Measurements from ENCODE around the gene CCDC92.
A peak's percentile ranks its signal among the peaks of the same experiment; 100 is the strongest.
"Not testable (repeated sequence)": the region's sequence is repeated elsewhere in the genome, so short reads cannot be mapped to it uniquely, and the experiment has no call there.

CCDC92 gene

DNA sequence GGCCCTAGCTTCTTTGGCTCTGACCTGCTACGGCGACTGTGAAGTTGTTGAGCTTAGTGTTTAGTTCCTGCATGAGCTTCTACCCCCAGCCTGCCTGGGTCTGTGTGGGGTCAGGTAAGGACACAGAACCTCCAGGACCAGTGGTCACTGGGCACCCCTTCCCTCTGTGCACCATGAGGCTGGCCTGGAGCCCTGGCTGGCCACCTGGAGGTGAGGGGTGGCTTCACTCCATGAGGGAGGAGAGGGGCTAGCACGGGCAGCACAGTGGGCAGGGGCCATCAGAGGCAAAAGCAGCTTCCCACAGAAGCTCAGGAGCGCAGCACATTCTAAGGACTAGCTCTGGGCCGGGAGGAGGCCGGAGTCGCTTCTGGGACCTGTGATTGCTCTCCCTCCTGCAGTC, 36.7 kb downstream of the CCDC92 start:
- no peak for DNase-seq

DNA sequence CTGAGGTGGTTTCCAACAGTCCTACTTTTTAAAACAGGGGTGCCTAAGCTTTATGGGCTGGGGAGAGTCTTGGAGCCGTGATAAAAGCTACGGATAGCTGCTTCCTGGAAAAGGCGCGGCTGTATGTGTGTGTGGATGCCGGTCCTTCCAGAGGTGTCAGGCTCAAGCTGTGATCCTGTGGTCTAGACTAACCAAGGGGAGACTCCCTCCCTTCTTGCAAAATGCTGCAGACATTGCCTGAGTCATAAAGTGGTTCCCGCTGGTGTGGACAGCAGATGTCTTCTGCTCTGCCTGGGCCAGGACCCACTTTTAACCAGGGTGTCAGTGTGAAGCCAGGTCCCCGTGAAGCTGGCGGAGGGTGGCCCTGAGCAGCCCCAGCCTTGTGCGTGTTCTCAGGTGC, 37.8 kb downstream of the CCDC92 start:
- DNase-seq = no peak

DNA sequence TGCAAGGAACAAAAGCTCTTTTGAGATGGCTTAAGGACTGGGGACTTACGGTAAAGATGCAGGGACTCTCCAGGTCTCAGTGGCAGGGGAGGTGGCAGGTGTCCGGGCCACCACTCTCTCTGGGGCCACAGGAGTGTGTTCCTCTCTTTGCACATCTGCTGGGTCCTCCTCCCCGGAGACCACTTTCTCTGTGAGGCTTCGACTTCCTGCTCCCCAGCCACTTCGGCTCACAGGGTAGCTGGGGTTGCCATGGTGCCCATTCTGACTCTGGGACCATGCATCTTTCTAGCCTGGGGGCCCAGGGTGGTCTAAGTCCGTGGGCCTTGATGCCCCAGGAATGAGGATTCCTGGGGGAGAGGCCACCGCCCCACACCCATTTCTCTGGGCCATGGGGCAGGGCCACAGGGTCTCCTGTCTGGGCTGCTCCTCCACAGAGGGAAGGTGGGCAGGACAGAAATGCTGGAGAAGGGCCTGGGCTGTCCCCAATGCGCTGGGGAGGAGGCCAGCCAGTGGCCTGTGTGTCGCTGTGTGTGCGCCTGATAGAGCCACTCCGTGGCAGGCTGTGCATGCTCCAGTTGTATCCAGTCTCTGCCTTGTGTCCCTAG, 38.5 kb downstream of the CCDC92 start:
- no peak for DNase-seq

DNA sequence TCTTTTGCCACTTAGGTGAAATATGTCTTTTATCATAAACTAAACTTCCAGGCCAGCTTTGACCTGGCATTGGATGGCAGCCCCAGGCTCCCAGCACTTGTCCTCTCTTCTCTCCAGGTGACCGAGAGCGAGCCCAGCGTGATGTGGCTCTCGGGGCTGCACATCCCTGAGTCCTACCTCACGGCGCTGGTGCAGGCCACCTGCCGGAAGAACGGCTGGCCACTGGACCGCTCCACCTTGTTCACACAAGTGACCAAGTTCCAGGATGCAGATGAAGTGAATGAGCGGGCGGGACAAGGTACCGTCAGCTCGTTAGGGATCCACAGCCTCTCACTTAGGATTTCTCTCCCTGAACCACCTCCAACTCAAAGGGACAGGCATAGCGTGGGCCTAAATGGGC, 39.4 kb downstream of the CCDC92 start:
- DNase-seq = no peak

DNA sequence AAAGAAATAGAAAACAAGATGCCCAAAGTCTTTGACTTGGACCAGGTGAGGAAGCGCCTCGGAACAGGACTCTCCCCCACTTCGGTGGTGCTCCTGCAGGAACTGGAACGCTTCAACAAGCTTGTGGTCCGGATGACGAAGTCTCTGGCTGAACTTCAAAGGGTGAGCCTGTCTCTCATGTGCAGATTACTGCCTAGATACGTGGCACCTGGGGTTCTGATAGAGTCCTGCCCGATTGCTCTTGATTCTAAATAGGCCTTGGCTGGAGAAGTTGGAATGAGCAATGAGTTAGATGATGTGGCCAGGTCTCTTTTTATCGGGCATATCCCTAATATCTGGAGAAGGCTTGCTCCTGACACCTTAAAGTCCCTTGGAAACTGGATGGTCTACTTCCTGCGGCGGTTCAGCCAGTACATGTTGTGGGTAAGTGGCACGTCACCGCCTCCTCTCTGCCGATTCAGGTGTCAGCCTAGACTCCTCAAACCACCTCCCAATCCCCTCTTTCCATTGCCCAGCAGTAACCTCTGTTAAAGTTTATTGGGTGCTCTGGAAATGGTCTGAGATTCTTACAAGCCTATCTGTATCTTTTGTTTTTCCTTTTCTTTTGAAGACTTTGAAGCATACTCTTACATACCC, 40.8 kb downstream of the CCDC92 start:
- peak; percentile 52 for DNase-seq

DNA sequence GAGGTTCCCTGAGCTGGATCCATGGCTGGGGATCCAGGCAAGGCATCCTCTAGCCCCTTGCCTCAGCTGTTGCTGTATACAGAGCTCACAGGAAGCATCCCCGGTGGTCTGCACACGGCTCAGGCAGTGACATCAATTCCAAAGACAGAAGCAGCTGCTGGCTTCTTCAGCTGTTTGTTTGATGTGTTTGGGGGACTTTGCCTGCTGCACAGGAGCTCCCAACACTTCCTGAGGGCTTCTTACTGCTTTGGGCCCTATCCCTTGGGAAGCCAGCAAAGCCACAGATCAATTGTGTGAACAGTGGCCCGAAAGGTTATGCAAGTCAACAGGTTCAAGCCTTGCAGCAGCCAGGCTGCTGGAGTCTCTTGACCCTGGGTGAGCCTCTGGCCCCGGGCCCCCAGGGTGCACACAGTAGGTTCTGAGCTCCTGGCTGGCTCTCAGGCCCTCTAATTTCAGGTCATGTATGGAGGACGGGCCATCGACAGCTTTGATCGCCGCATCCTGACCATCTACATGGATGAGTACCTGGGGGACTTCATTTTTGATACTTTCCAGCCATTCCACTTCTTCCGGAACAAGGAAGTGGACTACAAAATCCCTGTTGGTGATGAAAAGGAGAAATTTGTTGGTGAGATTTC, 42.6 kb downstream of the CCDC92 start:
- no peak for DNase-seq

DNA sequence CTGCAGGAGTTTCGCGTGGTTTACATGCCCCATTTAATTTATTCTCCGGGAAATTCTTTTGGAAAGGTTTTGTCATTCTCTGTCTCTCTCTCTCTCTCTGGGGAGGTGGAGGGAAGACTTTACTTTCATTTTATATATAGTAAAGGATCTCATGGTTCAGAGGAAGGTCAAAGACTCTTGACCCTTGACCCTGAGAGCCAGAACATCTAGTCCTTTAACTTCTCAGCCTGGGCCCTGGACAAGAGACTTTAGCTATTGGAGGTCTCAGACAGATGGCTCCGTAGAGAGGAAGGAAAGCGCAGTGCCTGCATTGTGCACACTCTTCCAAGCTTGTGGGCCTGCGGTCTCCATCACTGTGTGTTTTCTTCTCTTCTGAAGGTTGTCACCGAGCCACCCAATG, 43.7 kb downstream of the CCDC92 start:
- peak; percentile 36 for DNase-seq

DNA sequence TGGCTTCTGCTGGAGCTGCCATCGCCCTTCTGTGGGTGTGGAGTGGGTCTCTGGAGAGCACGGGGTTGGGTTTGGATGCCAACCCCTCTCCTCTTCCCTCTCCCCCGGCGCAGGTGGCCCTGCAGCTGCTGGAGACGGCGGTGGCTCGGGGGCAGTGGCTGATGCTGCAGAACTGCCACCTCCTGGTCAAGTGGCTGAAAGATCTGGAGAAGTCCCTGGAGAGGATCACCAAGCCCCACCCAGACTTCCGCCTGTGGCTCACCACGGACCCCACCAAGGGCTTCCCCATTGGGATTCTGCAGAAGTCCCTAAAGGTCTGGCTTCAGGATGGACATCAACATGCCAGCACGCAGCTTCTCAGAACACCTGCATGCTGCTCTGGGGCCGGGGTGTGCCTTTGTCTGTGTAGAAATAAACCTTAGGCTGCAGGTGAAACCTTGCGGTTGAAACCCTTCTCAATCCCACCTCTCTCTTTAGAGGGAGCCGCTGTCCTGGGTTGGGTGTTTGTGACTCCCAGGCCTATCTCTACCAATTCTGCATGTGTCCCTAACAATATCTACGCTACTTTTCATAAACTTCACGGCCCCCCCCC, 44.3 kb downstream of the CCDC92 start:
- DNase-seq = peak; percentile 68

DNA sequence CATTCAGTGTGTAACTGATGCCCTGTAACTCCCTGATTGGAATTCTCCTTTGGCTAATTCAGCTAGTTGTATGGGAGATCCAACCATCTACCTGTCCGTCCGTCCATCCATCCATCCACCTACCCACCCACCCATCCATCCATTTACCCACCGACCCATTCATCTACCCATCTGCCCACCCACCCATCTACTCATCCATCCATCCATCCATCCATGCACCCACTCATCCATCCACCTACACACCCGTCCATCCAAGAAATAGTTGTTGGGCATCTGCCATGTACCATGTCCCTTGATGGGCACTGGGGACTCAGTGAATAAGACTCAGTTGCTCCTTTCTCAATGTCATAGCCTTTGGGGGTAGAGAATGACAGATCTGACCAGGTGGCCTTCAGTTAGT, 48.1 kb downstream of the CCDC92 start:
- DNase-seq = no peak

DNA sequence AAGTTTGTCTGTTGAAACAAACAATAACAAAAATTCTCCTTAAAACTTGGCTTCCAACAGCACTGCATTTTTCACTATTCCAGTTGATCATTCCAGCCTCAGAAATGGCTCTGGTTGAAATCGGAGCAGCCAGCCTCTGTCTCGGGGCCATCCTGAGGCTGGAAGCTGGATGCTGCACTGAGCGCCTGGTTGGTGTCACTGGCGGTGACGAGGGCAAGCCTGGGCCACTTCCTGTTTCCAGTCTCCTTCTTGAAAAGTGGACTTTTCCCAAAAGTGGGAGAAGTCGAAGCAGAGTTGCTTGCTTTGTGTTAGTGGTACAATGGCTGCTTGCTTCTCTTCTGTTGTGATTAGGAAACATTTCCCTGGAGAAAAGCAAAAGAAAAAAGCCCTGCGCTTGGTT, 48.7 kb downstream of the CCDC92 start:
- no peak for DNase-seq

DNA sequence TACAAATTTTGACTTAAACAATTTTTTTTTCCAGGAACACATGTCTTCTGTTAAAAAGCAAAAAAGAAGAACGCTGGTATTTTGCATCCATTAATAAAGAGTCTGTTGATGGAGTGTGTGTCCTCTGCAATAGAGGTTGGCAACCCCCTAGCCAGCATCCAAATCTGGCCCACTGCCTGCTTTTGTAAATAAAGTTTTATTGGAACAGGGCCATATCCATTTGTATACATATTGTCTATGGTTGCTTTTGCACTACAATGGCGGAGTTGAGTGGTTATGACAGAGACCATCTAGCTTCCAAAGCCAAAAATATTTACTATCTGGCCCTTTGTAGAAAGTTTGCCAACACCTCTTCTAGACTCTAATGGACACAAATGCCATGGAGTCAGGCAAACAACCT, 49.6 kb downstream of the CCDC92 start:
- DNase-seq = no peak

DNA sequence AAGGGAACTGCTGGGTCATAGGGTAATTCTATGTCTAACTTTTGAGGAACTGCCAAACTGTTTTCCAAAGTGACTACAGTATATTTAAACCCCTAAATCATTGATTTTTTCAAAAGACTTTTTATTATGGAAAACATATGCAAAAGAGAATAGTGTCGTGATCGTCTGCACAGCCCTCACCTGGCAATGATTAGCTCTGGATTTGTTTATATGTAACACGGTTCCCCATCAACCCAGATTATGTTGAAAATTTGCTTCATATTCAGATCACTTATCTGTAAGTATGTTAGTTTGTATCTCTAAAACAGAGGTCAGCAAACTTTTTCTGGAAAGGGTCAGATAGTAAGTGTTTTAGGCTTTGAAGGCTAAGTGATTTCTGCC, 52.7 kb downstream of the CCDC92 start:
- no peak for DNase-seq

DNA sequence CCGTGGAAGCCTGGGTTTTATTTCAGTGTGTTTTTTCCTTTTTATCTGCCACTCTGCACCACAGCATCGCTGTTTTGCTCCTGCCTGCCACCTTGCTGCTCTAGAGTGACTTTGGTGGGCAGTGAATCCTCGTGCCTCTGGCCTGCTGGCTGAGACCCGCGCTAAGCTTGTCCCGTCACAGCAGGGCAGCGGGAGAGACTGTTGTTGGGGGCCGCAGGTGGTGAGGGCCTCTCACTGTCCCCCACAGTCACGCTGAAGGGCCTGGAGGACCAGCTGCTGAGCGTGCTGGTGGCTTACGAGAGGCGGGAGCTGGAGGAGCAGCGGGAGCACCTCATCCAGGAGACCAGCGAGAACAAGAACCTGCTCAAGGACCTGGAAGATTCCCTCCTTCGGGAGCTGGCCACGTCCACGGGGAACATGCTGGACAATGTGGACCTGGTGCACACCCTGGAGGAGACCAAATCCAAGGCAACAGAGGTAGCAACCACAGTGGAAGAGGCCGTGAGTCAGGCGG, 55.2 kb downstream of the CCDC92 start:
- no peak for DNase-seq

DNA sequence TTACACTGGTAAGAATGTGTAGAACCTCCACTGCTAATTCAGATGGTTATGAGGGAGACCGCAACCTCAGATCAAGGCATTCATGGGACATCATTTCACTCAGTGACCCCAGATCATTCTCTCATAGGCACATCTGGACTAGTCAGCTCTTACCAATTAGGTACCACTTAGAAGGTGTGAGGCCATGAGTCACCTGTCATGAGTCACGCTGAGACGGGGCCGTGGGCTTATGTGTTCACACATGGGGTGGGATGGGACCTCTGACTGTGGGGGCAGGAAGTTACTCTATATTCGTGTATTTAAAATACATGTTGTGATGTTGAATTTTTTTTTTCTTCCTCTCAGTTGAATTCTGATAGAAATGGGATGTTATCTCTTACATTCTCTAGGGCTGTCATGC, 55.9 kb downstream of the CCDC92 start:
- peak; percentile 58 for DNase-seq

DNA sequence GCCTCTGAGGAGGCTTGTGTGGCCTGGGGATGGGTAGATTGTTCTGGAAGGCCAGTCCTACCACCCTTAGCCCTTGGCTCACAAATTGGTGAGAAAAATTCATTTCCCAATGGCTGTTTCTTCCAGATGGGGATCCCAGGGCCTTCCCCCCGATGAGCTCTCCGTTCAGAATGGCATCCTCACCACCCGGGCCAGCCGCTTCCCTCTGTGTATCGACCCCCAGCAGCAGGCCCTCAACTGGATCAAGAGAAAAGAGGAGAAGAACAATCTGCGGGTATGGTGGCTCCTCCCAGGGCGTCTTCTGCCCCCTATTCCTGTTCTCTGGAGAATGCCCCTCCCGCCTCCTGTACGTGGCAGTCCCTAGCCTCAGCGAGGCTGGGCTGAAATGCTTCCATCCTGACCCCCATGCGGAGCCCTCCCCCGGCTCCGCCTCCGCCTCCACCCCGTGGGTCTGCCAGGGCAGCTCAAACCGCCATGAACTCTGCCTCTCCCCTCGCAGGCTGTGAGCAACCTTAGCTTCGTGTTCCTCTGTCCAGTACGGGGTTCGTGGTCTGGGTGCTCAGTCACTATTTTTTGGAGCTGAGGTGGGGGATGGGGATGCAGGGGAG, 57.8 kb downstream of the CCDC92 start:
- DNase-seq = no peak

DNA sequence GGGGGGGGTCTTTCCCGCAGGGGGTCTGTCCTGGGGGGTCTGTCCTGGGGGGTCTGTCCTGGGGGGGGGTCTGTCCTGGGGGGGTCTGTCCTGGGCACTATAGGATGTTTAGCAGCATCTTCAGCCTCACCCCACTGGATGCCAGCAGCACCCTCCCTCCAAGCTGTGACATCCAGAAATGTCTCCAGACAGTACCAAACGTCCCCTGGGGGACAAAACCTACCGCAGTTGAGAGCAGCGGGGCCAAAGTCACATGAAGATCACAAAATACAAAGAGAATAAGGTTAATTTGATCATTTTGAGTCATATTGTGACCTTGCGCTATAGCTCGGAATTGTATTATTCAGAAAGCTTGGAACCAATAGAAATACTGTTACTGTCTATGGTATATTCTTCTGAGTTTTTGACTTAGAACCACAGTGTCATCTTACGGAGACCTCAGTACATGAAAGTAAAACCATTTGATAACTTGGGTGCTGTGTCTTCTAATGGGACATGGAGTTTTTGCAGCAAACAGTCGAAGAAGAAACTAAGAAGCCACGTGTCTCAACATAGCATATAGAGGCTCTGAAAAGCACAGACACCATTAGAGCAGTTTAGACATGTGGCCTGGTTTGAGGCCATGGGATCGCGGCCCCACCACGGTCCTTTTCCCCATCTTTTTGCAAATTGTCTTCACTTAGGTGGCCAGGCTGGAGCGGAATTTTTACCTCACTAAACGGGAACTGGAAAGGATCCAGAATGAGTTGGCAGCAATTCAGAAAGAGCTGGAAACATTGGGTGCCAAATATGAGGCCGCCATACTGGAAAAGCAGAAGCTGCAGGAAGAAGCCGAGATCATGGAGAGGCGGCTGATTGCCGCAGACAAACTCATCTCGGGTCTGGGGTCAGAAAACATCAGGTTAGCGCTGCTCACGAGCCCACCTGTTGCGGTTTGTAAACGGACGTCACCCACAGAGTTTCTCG, 59.9 kb downstream of the CCDC92 start:
- DNase-seq = peak; percentile 16

DNA sequence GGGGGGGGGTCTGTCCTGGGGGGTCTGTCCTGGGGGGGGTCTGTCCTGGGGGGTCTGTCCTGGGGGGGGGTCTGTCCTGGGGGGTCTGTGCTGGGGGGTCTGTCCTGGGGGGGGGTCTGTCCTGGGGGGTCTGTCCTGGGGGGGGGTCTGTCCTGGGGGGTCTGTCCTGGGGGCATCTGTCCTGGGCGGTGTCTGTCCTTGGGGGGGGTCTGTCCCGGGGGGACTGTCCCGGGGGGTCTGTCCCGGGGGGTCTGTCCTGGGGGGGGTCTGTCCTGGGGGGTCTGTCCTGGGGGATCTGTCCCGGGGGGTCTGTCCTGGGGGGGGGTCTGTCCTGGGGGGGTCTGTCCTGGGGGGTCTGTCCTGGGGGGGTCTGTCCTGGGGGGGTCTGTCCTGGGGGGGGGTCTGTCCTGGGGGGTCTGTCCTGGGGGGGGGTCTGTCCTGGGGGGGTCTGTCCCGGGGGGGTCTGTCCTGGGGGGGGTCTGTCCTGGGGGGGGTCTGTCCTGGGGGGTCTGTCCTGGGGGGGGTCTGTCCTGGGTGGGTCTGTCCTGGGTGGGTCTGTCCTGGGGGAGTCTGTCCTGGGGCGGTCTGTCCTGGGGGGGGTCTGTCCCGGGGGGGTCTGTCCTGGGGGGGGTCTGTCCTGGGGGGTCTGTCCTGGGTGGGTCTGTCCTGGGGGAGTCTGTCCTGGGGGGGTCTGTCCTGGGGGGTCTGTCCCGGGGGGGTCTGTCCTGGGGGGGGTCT, 60.8 kb downstream of the CCDC92 start:
- not testable (repeated sequence) for DNase-seq

DNA sequence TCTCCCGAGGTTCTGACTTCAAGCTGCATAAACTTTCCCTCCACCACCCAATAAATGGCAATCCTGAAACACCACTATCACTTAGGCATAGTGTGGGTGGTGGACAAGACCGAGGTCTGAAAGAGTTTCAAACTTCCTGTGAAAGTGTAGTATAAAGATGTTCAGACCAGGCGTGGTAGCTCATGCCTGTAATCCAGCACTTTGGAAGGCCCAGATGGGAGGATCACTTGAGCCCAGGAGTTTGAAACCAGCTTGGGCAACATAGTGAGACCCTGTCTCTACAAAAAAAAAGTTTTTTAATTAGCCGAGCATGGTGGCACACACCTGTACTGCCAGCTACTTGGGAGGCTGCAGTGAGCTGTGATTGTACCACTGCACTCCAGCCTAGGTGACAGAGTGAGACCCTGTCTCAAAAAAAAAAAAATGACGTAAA, 61.9 kb downstream of the CCDC92 start:
- DNase-seq = peak; percentile 52

DNA sequence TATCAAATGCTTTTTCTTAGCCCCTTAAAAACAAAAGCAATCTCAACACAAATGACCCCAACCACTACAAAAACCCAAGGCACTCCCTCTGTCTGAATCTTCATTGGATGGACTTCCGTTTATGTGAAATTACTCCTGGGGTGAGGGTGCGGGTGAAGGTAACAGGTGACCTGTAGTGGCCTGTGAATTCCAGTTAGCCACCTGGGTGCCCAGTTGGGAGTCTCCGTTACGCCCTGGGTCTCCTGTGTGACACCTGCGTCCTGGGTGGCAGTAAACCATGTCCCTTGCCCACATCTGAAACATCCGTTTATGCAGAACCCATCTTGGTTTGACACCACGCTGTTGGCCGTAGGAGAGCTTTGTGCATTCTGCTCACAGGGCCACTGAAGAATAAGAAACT, 62.6 kb downstream of the CCDC92 start:
- no peak for DNase-seq

DNA sequence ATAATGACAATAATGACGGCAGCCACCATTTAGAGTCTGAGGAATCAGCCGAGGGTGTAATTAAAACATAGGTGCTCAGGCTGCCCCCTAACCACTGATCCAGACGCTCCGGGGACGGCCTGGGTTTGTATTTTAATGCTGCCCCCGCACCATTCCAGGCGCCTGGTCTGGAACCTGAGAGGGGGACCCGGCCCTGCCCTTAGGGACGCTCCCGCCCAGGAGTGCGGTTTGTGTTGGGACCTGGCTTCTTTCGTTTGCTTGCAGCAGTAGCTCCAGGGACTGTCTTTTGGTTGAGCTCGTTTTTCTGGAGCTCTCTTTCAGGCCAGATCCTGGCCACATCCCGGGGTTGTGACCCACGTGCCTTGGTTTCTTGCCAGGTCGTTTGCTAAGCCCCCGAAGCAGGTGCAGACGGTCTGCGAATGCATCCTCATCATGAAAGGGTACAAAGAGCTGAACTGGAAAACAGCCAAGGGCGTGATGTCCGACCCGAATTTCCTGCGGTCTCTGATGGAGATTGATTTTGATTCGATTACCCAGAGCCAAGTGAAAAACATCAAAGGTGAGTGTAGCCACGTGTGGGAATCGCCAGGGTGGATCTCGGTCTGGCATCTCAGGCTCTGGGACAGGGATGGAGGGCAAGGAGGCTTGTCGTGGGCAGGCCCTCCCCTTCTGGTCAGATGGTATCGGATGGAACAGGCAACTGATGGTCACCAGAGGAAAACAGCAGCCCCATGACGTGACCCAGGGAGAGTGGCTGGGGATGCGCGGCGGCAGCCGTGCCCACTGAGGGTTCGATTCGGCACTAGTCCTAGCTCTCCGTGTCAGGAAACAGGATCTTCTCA, 63.5 kb downstream of the CCDC92 start:
- DNase-seq = peak; percentile 31
